HG02973 (cell line): ENCODE data around the gene FMNL2.
"Not testable (repeated sequence)": the region's sequence is repeated elsewhere in the genome, so short reads cannot be mapped to it uniquely, and the experiment has no call there.

Experiments
- ATAC-seq: cut with Tn5 transposase; IDR thresholded peaks from one replicate; pipeline ENCODE4 v1.9.1; 2021; ENCODE audit warnings: moderate library complexity; ENCODE audit not compliant: unreplicated experiment

FMNL2 gene

GRCh38 chr2:152513681-152514080 lies 178.7 kb downstream of the FMNL2 start:
- ATAC-seq: no peak

GRCh38 chr2:152518034-152518433 lies 183.1 kb downstream of the FMNL2 start:
- no peak for ATAC-seq

GRCh38 chr2:152518641-152519580 lies 183.9 kb downstream of the FMNL2 start:
- ATAC-seq: no peak

DNA sequence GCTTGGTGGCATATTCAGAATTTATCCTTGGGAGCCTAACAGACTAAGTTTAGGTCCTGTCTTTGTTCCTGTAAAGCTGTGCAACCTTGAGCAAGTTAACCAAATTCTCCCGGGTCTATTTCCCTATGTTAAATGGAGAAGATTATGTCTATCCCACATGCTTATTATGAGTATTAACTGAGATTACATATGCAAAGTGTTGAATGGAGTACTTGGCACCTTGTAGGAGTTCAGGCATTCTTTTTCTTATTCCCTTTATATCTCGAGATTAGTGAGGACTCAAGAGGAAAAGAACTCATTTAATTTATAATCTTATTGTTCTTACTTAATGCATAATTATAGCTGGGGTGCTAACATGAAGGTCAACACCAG lies 184.6 kb downstream of the FMNL2 start:
- no peak for ATAC-seq

- ATAC-seq: no peak
Observed at GRCh38 chr2:152520759-152521158, 185.8 kb downstream of the FMNL2 start.

DNA sequence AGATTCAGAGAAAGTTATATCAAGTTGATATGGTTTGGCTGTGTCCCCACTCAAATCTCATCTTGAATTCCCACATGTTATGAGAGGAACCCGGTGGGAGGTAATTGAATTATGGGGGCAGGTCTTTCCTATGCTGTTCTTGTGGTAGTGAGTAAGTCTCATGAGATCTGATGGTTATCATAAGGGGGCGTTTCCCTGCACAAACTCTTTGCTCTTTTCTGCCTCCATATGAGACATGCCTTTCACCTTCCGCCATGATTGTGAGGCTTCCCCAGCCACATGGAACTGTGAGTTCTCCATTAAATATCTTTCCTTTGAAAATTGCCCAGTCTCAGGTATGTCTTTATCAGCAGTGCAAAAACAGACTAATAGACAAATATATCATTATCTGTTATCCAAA lies 187.5 kb downstream of the FMNL2 start:
- not testable (repeated sequence) for ATAC-seq

- ATAC-seq: no peak
Observed at GRCh38 chr2:152523091-152523490, 188.1 kb downstream of the FMNL2 start.

DNA sequence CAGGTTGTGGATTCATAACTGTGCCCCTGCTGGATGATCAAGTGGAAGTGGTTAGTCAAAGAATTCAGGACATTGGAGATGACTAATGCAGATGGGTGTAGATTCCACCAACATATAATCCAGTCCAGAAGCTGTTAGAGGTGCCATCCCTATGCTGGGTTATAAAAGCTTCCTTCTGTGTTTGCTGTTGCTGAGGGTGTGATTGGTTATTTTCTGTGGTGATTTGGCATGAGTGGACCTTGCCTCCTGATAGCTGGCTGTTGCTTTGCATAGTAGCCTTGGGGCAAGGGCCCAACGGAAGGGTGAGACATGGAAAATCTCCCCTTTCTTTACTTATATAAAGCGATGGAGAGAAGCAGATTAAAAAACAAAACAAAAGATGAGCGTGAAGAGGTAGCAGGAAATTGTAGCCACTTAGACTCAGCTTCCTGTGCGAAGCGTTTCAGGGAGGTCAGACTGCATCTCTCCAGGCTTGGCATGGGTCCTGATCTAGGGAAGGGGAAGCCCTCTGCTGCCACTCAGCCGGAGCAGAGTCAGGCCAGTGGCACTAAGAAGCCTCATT lies 190.4 kb downstream of the FMNL2 start:
- no peak for ATAC-seq

DNA sequence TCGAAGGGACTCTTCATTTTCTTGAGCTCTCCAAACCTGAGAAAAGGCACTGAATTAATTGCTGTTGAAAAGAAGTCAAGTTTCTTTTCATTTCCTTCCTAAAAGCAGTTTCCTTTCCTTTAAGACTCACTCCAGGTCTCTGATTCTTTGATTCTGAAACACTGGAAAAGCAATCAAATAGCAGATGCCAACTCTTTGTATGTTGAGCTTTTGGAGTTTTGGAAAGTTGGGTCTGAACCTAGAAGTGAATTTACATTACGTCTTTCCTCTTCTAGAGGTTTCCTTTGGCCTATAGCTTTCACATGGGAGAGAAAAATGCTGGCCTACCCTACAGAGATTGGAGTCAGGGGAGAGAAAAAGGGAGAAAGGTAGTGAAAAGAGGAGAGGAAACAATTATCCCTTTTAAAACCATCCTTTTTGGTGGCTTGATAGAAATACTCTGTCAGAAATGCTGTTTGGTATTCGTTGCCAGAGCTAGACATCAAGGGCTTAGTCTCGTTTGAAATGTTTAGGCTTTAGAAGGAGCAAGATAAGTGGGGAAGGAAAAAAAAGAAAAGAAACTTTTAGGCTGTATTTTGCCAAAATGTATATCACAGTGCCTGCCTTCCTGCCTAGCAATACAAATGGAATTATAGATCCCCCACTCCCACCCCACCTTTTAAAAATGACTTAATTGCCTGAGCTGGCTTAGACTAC lies 194.6 kb downstream of the FMNL2 start:
- no peak for ATAC-seq

DNA sequence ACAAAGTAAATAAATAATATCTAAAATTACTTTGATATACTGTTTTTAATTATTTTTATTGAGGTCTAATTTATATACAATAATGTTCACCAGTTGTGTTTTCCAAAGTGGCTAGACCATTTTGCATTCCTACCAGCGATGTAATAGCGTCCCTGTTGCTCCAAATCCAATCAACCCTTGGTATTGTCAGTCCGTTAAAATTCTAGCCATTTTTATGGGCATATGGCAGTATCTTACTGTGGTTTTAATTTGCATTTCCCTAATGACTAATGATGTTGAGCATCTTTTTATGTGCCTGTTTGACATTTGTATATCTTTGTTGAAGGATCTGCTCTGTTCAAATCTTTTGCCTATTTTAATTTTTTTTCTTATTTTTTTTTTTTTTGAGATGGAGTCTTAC lies 197.3 kb downstream of the FMNL2 start:
- ATAC-seq: no peak

DNA sequence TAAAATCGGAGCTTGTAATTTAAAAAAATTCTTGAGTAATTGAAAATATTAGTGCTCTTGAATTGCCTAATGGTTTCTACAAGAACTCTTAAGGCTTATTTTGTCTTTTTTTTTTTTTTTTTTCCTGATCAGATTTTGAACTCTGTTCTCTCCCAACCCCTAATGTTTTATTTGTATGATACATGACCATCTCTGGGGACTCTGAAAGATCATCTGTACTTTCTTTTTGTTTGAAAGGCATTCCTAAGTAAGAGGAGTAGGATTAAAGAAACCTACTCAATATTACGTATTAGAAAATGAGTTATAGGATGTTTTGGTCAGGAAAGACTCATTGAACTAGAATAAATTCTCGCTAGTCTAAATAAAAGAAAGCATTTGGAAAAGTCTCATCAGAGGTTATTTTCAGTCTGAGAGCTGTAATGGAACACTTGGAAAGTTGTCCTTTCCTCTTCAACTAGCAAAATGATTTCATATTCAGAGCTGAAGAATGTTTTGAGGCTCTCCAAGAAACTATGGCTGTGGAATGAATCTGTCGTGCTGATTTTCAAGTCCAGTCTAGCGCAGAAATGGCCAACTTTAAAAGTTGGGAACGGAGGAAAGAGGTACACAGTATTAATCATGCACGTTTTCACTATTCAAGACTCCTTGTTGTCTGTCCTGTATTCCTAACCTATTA lies 199.6 kb downstream of the FMNL2 start:
- no peak for ATAC-seq

GRCh38 chr2:152537081-152537651 lies 202.2 kb downstream of the FMNL2 start:
- no peak for ATAC-seq

DNA sequence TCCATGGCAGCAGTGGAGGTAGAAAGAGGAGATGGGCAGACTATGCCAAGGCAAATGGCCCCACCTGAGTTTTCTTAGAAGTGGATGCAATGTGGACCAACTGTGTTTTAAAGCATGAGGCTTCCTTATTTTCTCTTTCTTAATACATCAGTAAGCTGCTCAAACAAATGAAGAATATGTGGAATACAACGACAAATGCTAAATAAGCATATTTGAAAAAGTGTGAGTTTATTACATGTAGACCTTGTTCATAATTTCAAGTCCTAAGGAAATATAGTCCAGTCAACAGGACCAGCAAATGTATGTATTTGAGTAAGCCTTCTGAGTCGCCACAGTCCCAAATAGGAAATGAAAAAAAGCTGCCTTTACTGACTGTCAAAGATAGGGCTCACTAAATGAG lies 204.4 kb downstream of the FMNL2 start:
- no peak for ATAC-seq

DNA sequence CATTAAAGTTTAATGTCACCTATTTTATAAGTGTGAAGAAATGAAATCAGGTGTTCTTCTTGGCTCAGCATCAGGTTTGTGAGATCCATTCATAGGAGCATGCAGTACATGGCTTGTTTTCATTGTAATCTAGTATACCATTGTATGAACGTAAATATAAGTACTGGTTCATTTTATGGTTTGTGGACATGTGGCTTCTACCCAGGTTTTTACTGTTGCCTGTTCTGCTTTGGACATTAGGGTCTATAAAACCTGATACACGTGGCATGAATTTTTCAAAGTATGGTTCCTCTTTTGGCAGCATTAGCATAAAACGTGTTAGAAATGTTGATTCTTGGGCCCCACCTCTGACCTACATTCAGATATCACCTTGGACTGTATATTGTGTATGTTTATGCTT lies 206.7 kb downstream of the FMNL2 start:
- no peak for ATAC-seq

GRCh38 chr2:152542337-152542994 lies 207.5 kb downstream of the FMNL2 start:
- no peak for ATAC-seq

DNA sequence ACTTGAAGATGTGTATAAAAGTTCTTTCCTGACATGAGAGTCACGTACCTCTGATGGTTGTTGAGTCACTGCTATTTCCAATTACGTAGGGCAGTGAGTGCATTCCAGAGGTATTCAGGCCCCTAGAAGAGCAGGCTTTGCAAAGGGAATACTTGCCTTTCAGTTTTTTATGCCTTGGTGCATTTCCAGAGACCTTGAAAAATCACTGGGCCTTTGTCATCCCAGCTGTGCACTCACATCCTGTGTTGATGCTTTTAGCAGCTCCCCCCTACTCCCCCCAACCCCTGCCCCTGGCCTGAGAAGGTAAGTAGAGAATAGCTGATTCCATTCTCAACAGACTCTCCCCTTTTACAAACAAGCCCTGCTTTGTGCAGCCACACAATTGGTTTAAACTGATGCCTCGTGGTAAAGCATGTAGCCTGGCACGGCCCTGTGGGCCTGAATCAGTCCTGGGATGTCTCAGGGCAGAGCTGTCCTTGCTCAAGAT lies 208.1 kb downstream of the FMNL2 start:
- no peak for ATAC-seq

GRCh38 chr2:152543717-152544116 lies 208.7 kb downstream of the FMNL2 start:
- no peak for ATAC-seq

DNA sequence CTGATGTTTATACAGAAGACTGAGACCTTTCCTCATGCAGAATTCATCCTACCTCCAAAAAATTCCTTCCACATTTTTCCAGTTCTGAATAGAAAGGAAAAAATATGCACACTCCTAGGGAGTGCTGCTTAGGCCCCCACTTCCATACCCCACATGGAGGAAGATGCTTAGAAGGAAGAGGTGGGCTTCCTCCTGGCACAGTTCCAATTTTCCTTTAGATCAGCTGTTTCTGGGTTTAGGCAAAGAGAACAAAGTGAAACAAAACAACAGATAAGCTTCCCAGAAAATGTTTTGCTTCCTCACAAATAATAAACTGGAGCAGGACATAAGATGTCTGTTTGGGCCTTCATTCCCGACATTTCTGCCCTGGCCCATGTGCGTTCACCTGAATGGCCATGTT lies 209.7 kb downstream of the FMNL2 start:
- no peak for ATAC-seq

DNA sequence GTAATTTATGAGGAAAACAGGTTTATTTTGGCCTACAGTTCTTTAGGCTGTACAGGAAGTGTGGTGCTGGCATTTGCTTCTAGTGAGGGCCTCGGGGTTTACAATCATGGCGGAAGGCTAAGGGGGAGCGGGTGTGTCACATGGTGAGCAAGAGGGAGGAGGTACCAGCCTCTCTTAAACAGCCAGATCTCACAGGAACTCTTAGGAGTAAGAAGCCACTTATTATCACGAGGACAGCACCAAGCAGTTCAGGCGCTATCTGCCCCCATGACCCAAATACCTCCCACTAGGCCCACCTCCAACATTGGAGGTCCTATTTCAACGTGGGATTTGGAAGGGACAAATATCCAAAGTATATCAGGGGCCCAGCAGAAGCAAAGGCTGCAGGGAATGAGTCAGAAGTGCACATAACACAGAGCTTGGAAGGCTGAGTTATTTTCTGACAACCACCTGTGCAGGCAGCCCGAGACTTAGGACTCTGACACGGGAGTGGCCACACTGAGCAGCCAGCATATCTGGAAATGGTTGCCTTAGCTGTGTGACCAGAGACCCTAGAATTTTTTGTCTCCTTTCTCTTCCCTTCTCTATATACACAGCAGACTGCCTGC lies 211.4 kb downstream of the FMNL2 start:
- ATAC-seq: no peak
